GM12878 (cell line): Measurements from ENCODE around the gene FOSL1. TPM values are rescaled to one million over a fixed set of nuclear protein-coding genes. Genes with fewer than 3 reads are reported as not detected.

Source experiments
- ATAC-seq: fragments of 200-7000 bp; cut with Tn5 transposase; 3 replicates; pipeline ENCODE4 v1.9.1; 2020; ENCODE audit warnings: mild to moderate bottlenecking, moderate library complexity
- BruUV-seq: library from RNA; stranded (reverse); fragments of 400-500 nt; replicated peaks from 2 replicates; lab custom pipeline; 2021; lab: Mats Ljungman, UMichigan
- CTCF ChIA-PET: fragments of 300-600 bp; sonication (Branson Sonifier 250); formaldehyde crosslinking; extraction: SDS; loops from one replicate; lab custom pipeline; 2021; ENCODE audit warnings: inconsistent platforms; lab: Yijun Ruan, JAX
- POLR2A ChIA-PET: fragments of 350-600 bp; formaldehyde crosslinking; extraction: SDS; loops from one replicate; lab custom pipeline; 2021; ENCODE audit warnings: inconsistent platforms; lab: Charles Lee
- RAD21 ChIA-PET: fragments of 300-600 bp; sonication (Branson Sonifier 250); formaldehyde crosslinking; loops from one replicate; lab custom pipeline; 2023; ENCODE audit warnings: antibody characterized with exemption; ENCODE audit not compliant: unreplicated experiment; lab: Charles Lee
- SMC1A ChIA-PET: fragments of 300-600 bp; sonication (Branson Sonifier 250); formaldehyde crosslinking; loops from one replicate; lab custom pipeline; 2023; ENCODE audit not compliant: unreplicated experiment, uncharacterized antibody; lab: Charles Lee
- DNase-seq: peaks from one replicate; pipeline ENCODE4 v3.0.0-alpha.2; 2011; ENCODE audit warnings: low read depth, low spot score
- FAIRE-seq: peaks from 3 replicates; lab custom pipeline; 2011; peaks lifted over from hg19 to GRCh38; lab: Jason Lieb, UNC
- H2AFZ ChIP-seq: 2 replicates; pipeline ENCODE4 v1.6.0; 2011; ENCODE audit warnings: low read depth, low read length, control low read depth; ENCODE audit not compliant: control insufficient read depth
- H3K27ac ChIP-seq: 2 replicates; pipeline ENCODE4 v1.5.1; 2011; ENCODE audit warnings: control low read depth; ENCODE audit not compliant: control insufficient read depth, insufficient read depth
- H3K27me3 ChIP-seq, 2 experiments: replicated peaks in 1 of 2; 2 replicates each; pipeline versions ENCODE4 v1.6.0 to v1.6.1; 2011; ENCODE audit warnings: low read length in 1 of 2; ENCODE audit not compliant: control insufficient read depth in 2 of 2, insufficient read depth in 2 of 2
- H3K36me3 ChIP-seq, 2 experiments: 2 replicates each; pipeline ENCODE4 v1.5.1; 2011; ENCODE audit warnings: low read length in 1 of 2; ENCODE audit not compliant: control insufficient read depth in 2 of 2, insufficient read depth in 2 of 2
- H3K4me1 ChIP-seq: 2 replicates; pipeline ENCODE4 v1.6.1; 2011; ENCODE audit warnings: mild to moderate bottlenecking, low read length, moderate library complexity, mixed read lengths; ENCODE audit not compliant: control insufficient read depth, insufficient read depth
- H3K4me2 ChIP-seq: 2 replicates; pipeline ENCODE4 v1.6.0; 2011; ENCODE audit warnings: control low read depth; ENCODE audit not compliant: control insufficient read depth, insufficient read depth
- H3K4me3 ChIP-seq: fragments of 200-600 bp; sonication (generic); 2 replicates; pipeline ENCODE4 v1.5.1; 2016
- H3K79me2 ChIP-seq: 2 replicates; pipeline ENCODE4 v1.6.0; 2011; ENCODE audit warnings: low read length; ENCODE audit not compliant: control insufficient read depth, insufficient read depth
- H3K9ac ChIP-seq: 2 replicates; pipeline ENCODE4 v1.8.0; 2011; ENCODE audit warnings: low read length, control low read depth, mixed read lengths; ENCODE audit not compliant: control insufficient read depth, insufficient read depth
- H3K9me3 ChIP-seq: replicated peaks from 3 replicates; pipeline ENCODE4 v1.5.1; 2011; ENCODE audit warnings: mild to moderate bottlenecking, low read length; ENCODE audit not compliant: control insufficient read depth, insufficient read depth
- H4K20me1 ChIP-seq: 2 replicates; pipeline ENCODE4 v1.6.0; 2011; ENCODE audit not compliant: control insufficient read depth, insufficient read depth
- CREB1 ChIP-seq: IDR thresholded peaks from 2 replicates; pipeline ENCODE4 v1.6.1; 2012; ENCODE audit warnings: low read depth, mild to moderate bottlenecking, inconsistent platforms
- DPF2 ChIP-seq: fragments of 450-650 bp; IDR thresholded peaks from 2 replicates; pipeline ENCODE4 v1.6.1; 2017; ENCODE audit warnings: mild to moderate bottlenecking
- EZH2 ChIP-seq: IDR thresholded peaks from 2 replicates; pipeline ENCODE4 v1.6.1; 2012; ENCODE audit warnings: low read depth, mild to moderate bottlenecking, control low read depth, inconsistent platforms, low read length, borderline replicate concordance; ENCODE audit not compliant: control insufficient read depth
- IRF4 ChIP-seq: IDR thresholded peaks from 2 replicates; pipeline ENCODE4 v1.6.1; 2011; ENCODE audit warnings: low read depth, low read length
- MYC ChIP-seq: IDR thresholded peaks from 2 replicates; pipeline ENCODE4 v1.6.1; 2011; ENCODE audit warnings: mild to moderate bottlenecking, low read length, moderate library complexity, inconsistent platforms; ENCODE audit not compliant: insufficient read depth, insufficient replicate concordance, insufficient read length, severe bottlenecking
- NFIC ChIP-seq: IDR thresholded peaks from 2 replicates; pipeline ENCODE4 v1.6.1; 2012; ENCODE audit warnings: low read depth, mild to moderate bottlenecking, inconsistent platforms, low read length, moderate library complexity
- RAD51 ChIP-seq: fragments of 450-650 bp; IDR thresholded peaks from 2 replicates; pipeline ENCODE4 v1.6.1; 2016; ENCODE audit warnings: moderate library complexity, mild to moderate bottlenecking, inconsistent platforms
- RB1 ChIP-seq: fragments of 450-650 bp; formaldehyde crosslinking; IDR thresholded peaks from 2 replicates; pipeline ENCODE4 v1.6.1; 2017; ENCODE audit warnings: mild to moderate bottlenecking, borderline replicate concordance
- SIN3A ChIP-seq: IDR thresholded peaks from 2 replicates; pipeline ENCODE4 v1.6.1; 2012; ENCODE audit warnings: low read depth, low read length, improper control_type of control experiment
- TCF3 ChIP-seq: IDR thresholded peaks from 2 replicates; pipeline ENCODE4 v1.6.1; 2012; ENCODE audit warnings: low read depth, mild to moderate bottlenecking, low read length, borderline replicate concordance; ENCODE audit not compliant: insufficient read depth
- ZNF687 ChIP-seq: fragments of 450-650 bp; IDR thresholded peaks from 2 replicates; pipeline ENCODE4 v1.6.1; 2017; ENCODE audit warnings: mild to moderate bottlenecking, moderate library complexity
- WGBS: methylation state at CpG from one replicate; pipeline ENCODE4 v1.1.6; 2016; ENCODE audit warnings: low lambda C conversion rate; ENCODE audit not compliant: insufficient replicate concordance, insufficient coverage; ENCODE audit errors: missing lambda C conversion rate; 5-methylcytosine and 5-hydroxymethylcytosine counted together
- in situ Hi-C: fragments of 300-500 bp; cut with MboI; formaldehyde crosslinking; loops from 9 replicates; pipeline ENCODE4 v1.14.3; 2018; ENCODE audit warnings: mixed read lengths
- intact Hi-C: fragments of 100-400 bp; cut with micrococcal nuclease; formaldehyde crosslinking; loops from one replicate; pipeline ENCODE4 v1.14.2; 2022; ENCODE audit not compliant: unreplicated experiment
- polyA plus RNA-seq, 11 experiments: library from polyadenylated mRNA; depleted of rRNA in 4 of 11; unstranded in 6 of 11; stranded (reverse) in 5 of 11; fragments of >200 nt; fragmentation: Nextera tagmentation in 4 of 11; fragmentation: Illumina TruSeq in 1 of 11; extraction: Ambion mirVana in 4 of 11; extraction: Trizol in 1 of 11; gene quantifications; 1 replicate in 1 of 11; 2 replicates in 10 of 11; pipeline versions ENCODE4 v1.2.1 to v1.2.3, GENCODE V29; 2011 to 2016; ENCODE audit warnings: inconsistent platforms in 2 of 11, missing spikeins in 2 of 11, low read depth in 1 of 11
- total RNA-seq, 4 experiments: library from RNA; depleted of rRNA in 3 of 4; stranded (reverse); fragments of >200 nt in 3 of 4; fragmentation: Illumina TruSeq in 1 of 4; extraction: Trizol in 1 of 4; gene quantifications; 2 replicates each; pipeline versions ENCODE4 v1.2.1 to v1.2.3, GENCODE V29; 2013 to 2021

The FOSL1 gene
- total and polyA plus RNA-seq, 10 of the 15 experiments (the other 5 are each of a cell fraction or from before 2014, with no cell fraction given), result 0.82 to 5.4 (median 2.1) TPM

- ChIA-PET SMC1A (interaction anchor here (1.0 kb wide), 1 partner anchor 10 kb away, joined by 3 read pairs; the partner anchor contains the start of gene SNX32), RAD21 (interaction anchor here (0.6 kb wide), 1 partner anchor 231 kb away, joined by 4 read pairs; no protein-coding TSS in a partner anchor), POLR2A (interaction anchor here (0.5 kb wide), 1 partner anchor 132 kb away, joined by 7 read pairs; no protein-coding TSS in a partner anchor), CTCF (interaction anchor here (1.2 to 1.6 kb wide), 2 partner anchors 9 to 41 kb away, joined by 4 to 6 read pairs; no protein-coding TSS in a partner anchor)
- ATAC-seq (no peak), FAIRE-seq (no peak), DNase-seq (no peak)
- TF ChIP-seq EZH2 (no peak), TCF3 (no peak), CREB1 (no peak), RB1 (no peak), MYC (no peak), NFIC (no peak), SIN3A (no peak), RAD51 (no peak), ZNF687 (no peak), IRF4 (no peak), DPF2 (no peak)
- Histone ChIP-seq H3K27me3 (no peaks in the 10 kb centered on the region), H3K9me3 (no peaks in the 10 kb centered on the region), H3K79me2 (no peaks in the 10 kb centered on the region), H4K20me1 (no peaks in the 10 kb centered on the region), H3K4me1 (no peaks in the 10 kb centered on the region), H2AFZ (no peak overlapping the region), H3K27ac (no peak overlapping the region), H3K4me3 (no peak overlapping the region), H3K4me2 (no peak overlapping the region), H3K9ac (no peak overlapping the region), H3K36me3 (no peaks in the 10 kb centered on the region)
- in situ Hi-C loops (no loop called here), intact Hi-C loops (no loop called here)
- 76% methylated on average over 3 of the region's 3 CpGs for WGBS
- BruUV-seq, result no TSS peak
These were observed 56.4 kb downstream of the FOSL1 start for GRCh38 chr11:65843811-65844210.
